Measurements from ENCODE around the gene HSFX2. TPM values are rescaled to one million over a fixed set of nuclear protein-coding genes. Genes with fewer than 3 reads are reported as not detected.

Gene HSFX2, protein sequence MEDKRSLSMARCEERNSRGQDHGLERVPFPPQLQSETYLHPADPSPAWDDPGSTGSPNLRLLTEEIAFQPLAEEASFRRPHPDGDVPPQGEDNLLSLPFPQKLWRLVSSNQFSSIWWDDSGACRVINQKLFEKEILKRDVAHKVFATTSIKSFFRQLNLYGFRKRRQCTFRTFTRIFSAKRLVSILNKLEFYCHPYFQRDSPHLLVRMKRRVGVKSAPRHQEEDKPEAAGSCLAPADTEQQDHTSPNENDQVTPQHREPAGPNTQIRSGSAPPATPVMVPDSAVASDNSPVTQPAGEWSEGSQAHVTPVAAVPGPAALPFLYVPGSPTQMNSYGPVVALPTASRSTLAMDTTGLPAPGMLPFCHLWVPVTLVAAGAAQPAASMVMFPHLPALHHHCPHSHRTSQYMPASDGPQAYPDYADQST
- total RNA-seq, result 0.26 and 0.32 TPM in 2 replicates

GRCh38 chrX:149595214-149595613 lies at the start of gene HSFX2:
Gene HSFX2 (minus strand): TSS chrX:149595314. CDS start chrX:149594700, 614 bp downstream.

GRCh38 chrX:149631234-149632165 lies 36.4 kb upstream of the HSFX2 start, which contains the start of gene TMEM185A:
Gene TMEM185A (minus strand): TSS chrX:149631792. CDS start chrX:149631580, 212 bp downstream.

GRCh38 chrX:149587359-149587758 lies 7.8 kb downstream of the HSFX2 start, which contains the start of gene MAGEA9B:
Gene MAGEA9B (minus strand): TSS chrX:149587459. CDS start chrX:149583179, 4,280 bp downstream.

GRCh38 chrX:149549701-149550100 lies 45.4 kb downstream of the HSFX2 start, which contains the start of gene HSFX3:
Gene HSFX3 (minus strand): TSS chrX:149549924. CDS start chrX:149549852, 72 bp downstream.

Other genes starting within 250 kb of the HSFX2 start
- gene IDS, start 90.0 kb downstream of the HSFX2 start, total RNA-seq, result 25.7 and 33.1 TPM in 2 replicates
- gene EOLA1, start 54.3 kb downstream of the HSFX2 start, total RNA-seq, result 12.6 and 18.1 TPM in 2 replicates
- not detected in 2 replicates for gene HSFX3, start 45.4 kb downstream of the HSFX2 start, total RNA-seq
- gene MAGEA9B, start 7.9 kb downstream of the HSFX2 start, total RNA-seq, result not detected in 2 replicates
- 18.0 and 23.9 TPM in 2 replicates for gene TMEM185A, start 36.5 kb upstream of the HSFX2 start, total RNA-seq
- not detected in 2 replicates for gene MAGEA11, start 116.7 kb upstream of the HSFX2 start, total RNA-seq
- gene HSFX1, start 178.8 kb upstream of the HSFX2 start, total RNA-seq, result 0.47 and 0.94 TPM in 2 replicates
- not detected in 2 replicates for gene MAGEA9, start 186.6 kb upstream of the HSFX2 start, total RNA-seq

Measured in bronchial smooth muscle cell (primary cell).